HG03103 (cell line): Measurements from ENCODE around the gene PFN3.

Experiments used
- ATAC-seq: cut with Tn5 transposase; IDR thresholded peaks from one replicate; pipeline ENCODE4 v1.9.1; 2021; ENCODE audit warnings: low read depth; ENCODE audit not compliant: unreplicated experiment

PFN3 gene

GRCh38 chr5:177397875-177398390 is 2.5 kb downstream of the PFN3 start:
- no peak for ATAC-seq

GRCh38 chr5:177396807-177397206 is 3.7 kb downstream of the PFN3 start:
- no peak for ATAC-seq

- ATAC-seq, result no peak
Observed at GRCh38 chr5:177396078-177396477, 4.4 kb downstream of the PFN3 start.

- no peak for ATAC-seq
Observed at GRCh38 chr5:177393990-177394389, 6.5 kb downstream of the PFN3 start.

GRCh38 chr5:177393206-177393765 is 7.2 kb downstream of the PFN3 start:
- no peak for ATAC-seq

GRCh38 chr5:177392765-177393164 is 7.7 kb downstream of the PFN3 start:
- no peak for ATAC-seq

- peak; percentile 51 for ATAC-seq
Observed at GRCh38 chr5:177390363-177391300, 9.8 kb downstream of the PFN3 start.

- peak; percentile 43 for ATAC-seq
Observed at GRCh38 chr5:177389241-177390169, 11.0 kb downstream of the PFN3 start.

GRCh38 chr5:177388521-177389052 is 11.9 kb downstream of the PFN3 start:
- ATAC-seq, result no peak

- ATAC-seq, result no peak
Observed at GRCh38 chr5:177387405-177387804, 13.1 kb downstream of the PFN3 start.

GRCh38 chr5:177386542-177386941 is 13.9 kb downstream of the PFN3 start:
- no peak for ATAC-seq

- ATAC-seq, result no peak
Observed at GRCh38 chr5:177385720-177386119, 14.7 kb downstream of the PFN3 start.

- no peak for ATAC-seq
Observed at GRCh38 chr5:177384134-177384533, 16.3 kb downstream of the PFN3 start, which contains the start of gene SLC34A1. Gene SLC34A1, plus strand, starts transcription at chr5:177384434. Its CDS starts 1,308 bp downstream, at chr5:177385742.

GRCh38 chr5:177383181-177383580 is 17.3 kb downstream of the PFN3 start:
- no peak for ATAC-seq

GRCh38 chr5:177382423-177383029 is 17.9 kb downstream of the PFN3 start:
- ATAC-seq, result no peak

GRCh38 chr5:177380805-177381126 is 19.7 kb downstream of the PFN3 start:
- ATAC-seq, result no peak

- no peak for ATAC-seq
Observed at GRCh38 chr5:177378884-177379883, 21.3 kb downstream of the PFN3 start.

- ATAC-seq, result no peak
Observed at GRCh38 chr5:177377851-177378776, 22.3 kb downstream of the PFN3 start.
